ENCODE data around the gene KCNB1.

DNA sequence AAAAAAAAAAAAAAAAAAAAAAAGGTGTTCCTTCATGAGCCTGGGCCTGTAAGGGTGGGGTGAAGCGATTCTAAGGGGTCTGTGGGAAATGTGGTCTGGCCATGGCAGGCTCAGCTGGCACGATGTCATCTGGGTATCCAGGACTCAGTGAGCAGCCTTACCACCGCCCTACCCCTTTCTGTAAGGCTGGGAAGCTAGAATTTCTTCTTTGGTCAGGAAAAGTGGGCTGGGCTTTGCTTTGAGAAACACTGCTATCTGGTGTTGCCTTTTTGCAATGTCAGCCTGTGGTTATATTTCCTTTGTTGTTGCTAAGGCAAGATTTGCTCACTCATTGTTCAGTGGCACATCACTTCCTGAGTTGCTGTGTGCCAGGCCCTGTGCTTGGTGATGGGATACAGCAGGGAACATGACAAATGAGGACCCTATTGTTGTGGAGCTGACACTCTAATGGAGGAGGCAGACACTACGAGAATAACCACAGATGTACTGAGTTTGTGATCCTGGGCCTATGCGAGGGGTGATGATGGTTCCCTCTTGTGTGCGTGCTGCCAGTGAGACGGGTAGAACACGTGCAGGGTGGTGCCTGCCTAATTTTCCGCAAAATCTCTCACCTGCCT lies 158.7 kb downstream of the KCNB1 start:
- no peak for TF ChIP-seq YY1 (IDR thresholded peaks at IDR 0.05; ENCODE audit: insufficient read depth, insufficient read length)
- no peak for TF ChIP-seq ZNF274 (IDR thresholded peaks at IDR 0.05; ENCODE audit: low read depth, low read length)

Data from NT2/D1 (cell line).